Prostate gland (tissue), 2 donors: ENCODE measurements around the gene UBE2U. TPM values are rescaled to one million over a fixed set of nuclear protein-coding genes. Genes with fewer than 3 reads are reported as not detected.

Experiments
- DNase-seq: peaks from one replicate; pipeline ENCODE4 v3.0.0-alpha.2; 2019; ENCODE audit warnings: low spot score
- H3K27ac ChIP-seq, 2 donors: fragments of 200-600 bp; sonication (generic); 2 replicates each; pipeline ENCODE4 v1.5.1; 2017 to 2019
- H3K27me3 ChIP-seq: fragments of 200-600 bp; sonication (generic); replicated peaks from 2 replicates; pipeline ENCODE4 v1.5.1; 2019; ENCODE audit not compliant: insufficient read depth
- H3K36me3 ChIP-seq, 2 donors: fragments of 200-600 bp; sonication (generic); 1 replicate in 1 of 2; 2 replicates in 1 of 2; pipeline versions ENCODE4 v1.5.1 to v1.8.1; 2017 to 2019
- H3K4me1 ChIP-seq: fragments of 200-600 bp; sonication (generic); replicated peaks from 2 replicates; pipeline ENCODE4 v1.5.1; 2019
- H3K4me3 ChIP-seq, 2 donors: fragments of 200-600 bp; sonication (generic); 2 replicates each; pipeline ENCODE4 v1.5.1; 2017 to 2019
- H3K9me3 ChIP-seq: fragments of 200-600 bp; sonication (generic); 2 replicates; pipeline ENCODE4 v1.5.1; 2017
- CTCF ChIP-seq, 4 experiments: fragments of 200-600 bp in 2 of 4; fragments of 450-650 bp in 2 of 4; sonication (generic) in 2 of 4; IDR thresholded peaks; 1 replicate in 3 of 4; 2 replicates in 1 of 4; pipeline ENCODE4 v1.5.1; 2016 to 2019; ENCODE audit warnings: antibody characterized with exemption in 4 of 4, mild to moderate bottlenecking in 2 of 4, moderate library complexity in 2 of 4
- POLR2A ChIP-seq: fragments of 450-650 bp; IDR thresholded peaks from one replicate; pipeline ENCODE4 v1.6.1; 2016; ENCODE audit warnings: antibody characterized with exemption, mild to moderate bottlenecking
- POLR2AphosphoS5 ChIP-seq: sonication (generic); formaldehyde crosslinking; IDR thresholded peaks from one replicate; pipeline ENCODE4 v1.6.1; 2017; ENCODE audit warnings: antibody characterized with exemption
- WGBS: methylation state at CpG from one replicate; pipeline ENCODE4 v1.1.5; 2018; 5-methylcytosine and 5-hydroxymethylcytosine counted together
- intact Hi-C: fragments of 100-400 bp; cut with DNase I; formaldehyde crosslinking; loops from one replicate; pipeline ENCODE4 v1.14.2; 2022
- total RNA-seq, 2 donors: library from RNA; depleted of rRNA; stranded (reverse); fragments of >200 nt; gene quantifications; one replicate each; pipeline ENCODE4 v1.1.0, GENCODE V29; 2016

The UBE2U gene
- total RNA-seq, 2 donors from 2014 or later = 1.8 TPM; not detected in 1

GRCh38 chr1:64309431-64309831, 106.0 kb downstream of the UBE2U start:
- Histone ChIP-seq H3K27me3 (no peaks in the 10 kb centered on the region), H3K27ac (no peak overlapping the region), H3K4me1 (no peaks in the 10 kb centered on the region), H3K9me3 (no peaks in the 10 kb centered on the region), H3K36me3 (no peaks in the 10 kb centered on the region), H3K4me3 (no peak overlapping the region)
- TF ChIP-seq CTCF (IDR thresholded peaks at IDR 0.05) (no peak), POLR2A (no peak), POLR2AphosphoS5 (no peak)
- WGBS = 82% methylated on average over 5 of the region's 5 CpGs
- no peak for DNase-seq
- intact Hi-C loops = no loop called here

GRCh38 chr1:64310760-64311159, 107.3 kb downstream of the UBE2U start:
- H3K4me3 ChIP-seq = no peak overlapping the region
- H3K27ac ChIP-seq = no peak overlapping the region
- H3K36me3 ChIP-seq = no peaks in the 10 kb centered on the region
- H3K9me3 ChIP-seq = no peaks in the 10 kb centered on the region
- 66% methylated on average over 1 of the region's 1 CpG for WGBS
- DNase-seq = no peak
- H3K27me3 ChIP-seq = no peaks in the 10 kb centered on the region
- TF ChIP-seq POLR2A (no peak), POLR2AphosphoS5 (no peak), CTCF (IDR thresholded peaks at IDR 0.05) (no peak)
- intact Hi-C loops = no loop called here
- no peaks in the 10 kb centered on the region for H3K4me1 ChIP-seq

- intact Hi-C loops = no loop called here
Measured at GRCh38 chr1:64312431-64312830, 109.0 kb downstream of the UBE2U start.

GRCh38 chr1:64315402-64315801, 112.0 kb downstream of the UBE2U start:
- 61% methylated on average over 5 of the region's 5 CpGs for WGBS
- intact Hi-C loops = no loop called here
- Histone ChIP-seq H3K4me3 (no peak overlapping the region), H3K4me1 (no peaks in the 10 kb centered on the region), H3K27ac (no peak overlapping the region), H3K9me3 (no peaks in the 10 kb centered on the region), H3K36me3 (no peaks in the 10 kb centered on the region), H3K27me3 (no peaks in the 10 kb centered on the region)
- DNase-seq = no peak
- TF ChIP-seq POLR2AphosphoS5 (no peak), CTCF (IDR thresholded peaks at IDR 0.05) (no peak)

More at GRCh38 chr1:64312431-64312830, 109.0 kb downstream of the UBE2U start:
- H3K9me3 ChIP-seq = no peaks in the 10 kb centered on the region
- no peak overlapping the region for H3K27ac ChIP-seq
- no peaks in the 10 kb centered on the region for H3K4me1 ChIP-seq
- TF ChIP-seq POLR2A = no peak
- TF ChIP-seq POLR2AphosphoS5 = no peak
- TF ChIP-seq CTCF (IDR thresholded peaks at IDR 0.05) = no peak
- H3K36me3 ChIP-seq = no peaks in the 10 kb centered on the region
- DNase-seq = no peak
- 90% methylated on average over 4 of the region's 4 CpGs for WGBS
- no peaks in the 10 kb centered on the region for H3K27me3 ChIP-seq
- no peak overlapping the region for H3K4me3 ChIP-seq
